Breast epithelium (tissue), 3 donors: Measurements from ENCODE around the gene KATNA1.

ENCODE experiments used
- POLR2A ChIP-seq: fragments of 450-650 bp; IDR thresholded peaks from one replicate; pipeline ENCODE4 v1.6.1; 2016; ENCODE audit warnings: antibody characterized with exemption, mild to moderate bottlenecking, moderate library complexity
- POLR2AphosphoS5 ChIP-seq, 3 donors: sonication (generic); formaldehyde crosslinking; IDR thresholded peaks; one replicate each; pipeline ENCODE4 v1.6.1; 2017; ENCODE audit warnings: antibody characterized with exemption in 3 of 3
- TF ChIP-seq, protein P1 (sequence below), 3 donors: fragments of 450-650 bp; IDR thresholded peaks; one replicate each; pipeline ENCODE4 v1.5.1; 2016 to 2017; ENCODE audit warnings: antibody characterized with exemption in 3 of 3, mild to moderate bottlenecking in 3 of 3, moderate library complexity in 3 of 3

GRCh38 chr6:149592983-149593382 lies 55.5 kb downstream of the KATNA1 start:
- TF ChIP-seq, protein P1, sequence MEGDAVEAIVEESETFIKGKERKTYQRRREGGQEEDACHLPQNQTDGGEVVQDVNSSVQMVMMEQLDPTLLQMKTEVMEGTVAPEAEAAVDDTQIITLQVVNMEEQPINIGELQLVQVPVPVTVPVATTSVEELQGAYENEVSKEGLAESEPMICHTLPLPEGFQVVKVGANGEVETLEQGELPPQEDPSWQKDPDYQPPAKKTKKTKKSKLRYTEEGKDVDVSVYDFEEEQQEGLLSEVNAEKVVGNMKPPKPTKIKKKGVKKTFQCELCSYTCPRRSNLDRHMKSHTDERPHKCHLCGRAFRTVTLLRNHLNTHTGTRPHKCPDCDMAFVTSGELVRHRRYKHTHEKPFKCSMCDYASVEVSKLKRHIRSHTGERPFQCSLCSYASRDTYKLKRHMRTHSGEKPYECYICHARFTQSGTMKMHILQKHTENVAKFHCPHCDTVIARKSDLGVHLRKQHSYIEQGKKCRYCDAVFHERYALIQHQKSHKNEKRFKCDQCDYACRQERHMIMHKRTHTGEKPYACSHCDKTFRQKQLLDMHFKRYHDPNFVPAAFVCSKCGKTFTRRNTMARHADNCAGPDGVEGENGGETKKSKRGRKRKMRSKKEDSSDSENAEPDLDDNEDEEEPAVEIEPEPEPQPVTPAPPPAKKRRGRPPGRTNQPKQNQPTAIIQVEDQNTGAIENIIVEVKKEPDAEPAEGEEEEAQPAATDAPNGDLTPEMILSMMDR (IDR thresholded peaks at IDR 0.05) = no peak
- no peak for TF ChIP-seq POLR2AphosphoS5 (IDR thresholded peaks at IDR 0.05)
- TF ChIP-seq POLR2A = no peak
